ENCODE measurements around the gene TFAP2E. TPM values are rescaled to one million over a fixed set of nuclear protein-coding genes. Genes with fewer than 3 reads are reported as not detected.
A peak's percentile ranks its signal among the peaks of the same experiment; 100 is the strongest.
"Not testable (repeated sequence)": the region's sequence is repeated elsewhere in the genome, so short reads cannot be mapped to it uniquely, and the experiment has no call there.

TFAP2E gene
- total RNA-seq, 4 donors from 2014 or later = 0.97 to 3.6 TPM; not detected in 2

DNA sequence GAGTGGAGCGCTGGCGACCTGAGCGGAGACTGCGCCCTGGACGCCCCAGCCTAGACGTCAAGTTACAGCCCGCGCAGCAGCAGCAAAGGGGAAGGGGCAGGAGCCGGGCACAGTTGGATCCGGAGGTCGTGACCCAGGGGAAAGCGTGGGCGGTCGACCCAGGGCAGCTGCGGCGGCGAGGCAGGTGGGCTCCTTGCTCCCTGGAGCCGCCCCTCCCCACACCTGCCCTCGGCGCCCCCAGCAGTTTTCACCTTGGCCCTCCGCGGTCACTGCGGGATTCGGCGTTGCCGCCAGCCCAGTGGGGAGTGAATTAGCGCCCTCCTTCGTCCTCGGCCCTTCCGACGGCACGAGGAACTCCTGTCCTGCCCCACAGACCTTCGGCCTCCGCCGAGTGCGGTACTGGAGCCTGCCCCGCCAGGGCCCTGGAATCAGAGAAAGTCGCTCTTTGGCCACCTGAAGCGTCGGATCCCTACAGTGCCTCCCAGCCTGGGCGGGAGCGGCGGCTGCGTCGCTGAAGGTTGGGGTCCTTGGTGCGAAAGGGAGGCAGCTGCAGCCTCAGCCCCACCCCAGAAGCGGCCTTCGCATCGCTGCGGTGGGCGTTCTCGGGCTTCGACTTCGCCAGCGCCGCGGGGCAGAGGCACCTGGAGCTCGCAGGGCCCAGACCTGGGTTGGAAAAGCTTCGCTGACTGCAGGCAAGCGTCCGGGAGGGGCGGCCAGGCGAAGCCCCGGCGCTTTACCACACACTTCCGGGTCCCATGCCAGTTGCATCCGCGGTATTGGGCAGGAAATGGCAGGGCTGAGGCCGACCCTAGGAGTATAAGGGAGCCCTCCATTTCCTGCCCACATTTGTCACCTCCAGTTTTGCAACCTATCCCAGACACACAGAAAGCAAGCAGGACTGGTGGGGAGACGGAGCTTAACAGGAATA lies 4.2 kb downstream of the TFAP2E start:
- no peak for DNase-seq
- H3K27me3 ChIP-seq = no peaks in the 10 kb centered on the region
- H3K27ac ChIP-seq = no peak overlapping the region
- peaks cover 0 to 7% of the 10 kb centered on the region in 2 donors for H3K4me1 ChIP-seq
- TF ChIP-seq, protein P1, sequence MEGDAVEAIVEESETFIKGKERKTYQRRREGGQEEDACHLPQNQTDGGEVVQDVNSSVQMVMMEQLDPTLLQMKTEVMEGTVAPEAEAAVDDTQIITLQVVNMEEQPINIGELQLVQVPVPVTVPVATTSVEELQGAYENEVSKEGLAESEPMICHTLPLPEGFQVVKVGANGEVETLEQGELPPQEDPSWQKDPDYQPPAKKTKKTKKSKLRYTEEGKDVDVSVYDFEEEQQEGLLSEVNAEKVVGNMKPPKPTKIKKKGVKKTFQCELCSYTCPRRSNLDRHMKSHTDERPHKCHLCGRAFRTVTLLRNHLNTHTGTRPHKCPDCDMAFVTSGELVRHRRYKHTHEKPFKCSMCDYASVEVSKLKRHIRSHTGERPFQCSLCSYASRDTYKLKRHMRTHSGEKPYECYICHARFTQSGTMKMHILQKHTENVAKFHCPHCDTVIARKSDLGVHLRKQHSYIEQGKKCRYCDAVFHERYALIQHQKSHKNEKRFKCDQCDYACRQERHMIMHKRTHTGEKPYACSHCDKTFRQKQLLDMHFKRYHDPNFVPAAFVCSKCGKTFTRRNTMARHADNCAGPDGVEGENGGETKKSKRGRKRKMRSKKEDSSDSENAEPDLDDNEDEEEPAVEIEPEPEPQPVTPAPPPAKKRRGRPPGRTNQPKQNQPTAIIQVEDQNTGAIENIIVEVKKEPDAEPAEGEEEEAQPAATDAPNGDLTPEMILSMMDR (IDR thresholded peaks at IDR 0.05) = no peak
- TF ChIP-seq POLR2A (IDR thresholded peaks at IDR 0.05) = no peak
- no peaks in the 10 kb centered on the region for H3K9me3 ChIP-seq
- intact Hi-C loops (cut with DNase I; ENCODE audit: low total_unique reads) = no loop called here
- H3K4me3 ChIP-seq = peak overlapping the region; percentile 25
- H3K36me3 ChIP-seq = no peaks in the 10 kb centered on the region

- Histone ChIP-seq H3K4me1 (no peaks in the 10 kb centered on the region), H3K27ac (no peak overlapping the region), H3K9me3 (no peaks in the 10 kb centered on the region), H3K27me3 (no peaks in the 10 kb centered on the region), H3K36me3 (no peaks in the 10 kb centered on the region), H3K4me3 (no peak overlapping the region)
- no peak for DNase-seq
- intact Hi-C loops (cut with DNase I; ENCODE audit: low total_unique reads) = no loop called here
- TF ChIP-seq, protein P1 (IDR thresholded peaks at IDR 0.05) = no peak
Measured at GRCh38 chr1:35580949-35581388, 7.9 kb downstream of the TFAP2E start.

- H3K27me3 ChIP-seq; H3K9me3 ChIP-seq; intact Hi-C loops (cut with DNase I; ENCODE audit: low total_unique reads); H3K36me3 ChIP-seq; H3K27ac ChIP-seq; H3K4me3 ChIP-seq; DNase-seq; H3K4me1 ChIP-seq: not testable (repeated sequence)
Measured at GRCh38 chr1:35581621-35582020, 8.5 kb downstream of the TFAP2E start.

DNA sequence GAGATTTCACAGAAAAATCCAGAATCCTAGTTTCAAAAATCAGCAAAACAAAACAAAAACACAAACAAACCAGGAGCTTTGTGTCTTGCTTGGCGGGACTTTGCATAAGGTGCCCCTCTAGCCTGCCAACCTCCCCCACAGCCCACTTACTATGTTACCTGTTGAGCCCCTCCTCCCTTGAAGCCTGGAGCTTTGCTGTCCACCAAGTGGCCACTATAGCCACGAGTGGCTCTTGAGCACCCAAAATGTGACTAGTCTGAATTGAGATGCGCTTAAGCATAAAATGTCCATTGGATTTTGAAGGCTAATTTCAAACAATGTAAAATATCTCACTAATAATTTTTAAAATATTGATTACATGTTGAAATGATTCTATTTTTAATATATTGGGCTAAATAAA lies 12.2 kb downstream of the TFAP2E start:
- Histone ChIP-seq H3K27me3 (no peaks in the 10 kb centered on the region), H3K4me3 (no peak overlapping the region), H3K36me3 (no peaks in the 10 kb centered on the region), H3K9me3 (no peaks in the 10 kb centered on the region), H3K27ac (no peak overlapping the region), H3K4me1 (no peaks in the 10 kb centered on the region)
- intact Hi-C loops (cut with DNase I; ENCODE audit: low total_unique reads) = no loop called here
- TF ChIP-seq POLR2A (IDR thresholded peaks at IDR 0.05) = no peak
- TF ChIP-seq, protein P1 (IDR thresholded peaks at IDR 0.05) = no peak
- DNase-seq = no peak

GRCh38 chr1:35585805-35586204 lies 12.7 kb downstream of the TFAP2E start:
- H3K4me3 ChIP-seq; H3K27ac ChIP-seq; H3K9me3 ChIP-seq; H3K36me3 ChIP-seq; H3K4me1 ChIP-seq; H3K27me3 ChIP-seq; DNase-seq; intact Hi-C loops (cut with DNase I; ENCODE audit: low total_unique reads): not testable (repeated sequence)

- TF ChIP-seq, protein P1 (IDR thresholded peaks at IDR 0.05) = no peak
- no peak for TF ChIP-seq POLR2A (IDR thresholded peaks at IDR 0.05)
- no peaks in the 10 kb centered on the region for H3K9me3 ChIP-seq
- no peak for DNase-seq
- no peaks in the 10 kb centered on the region for H3K27me3 ChIP-seq
- no peak overlapping the region for H3K27ac ChIP-seq
- intact Hi-C loops (cut with DNase I; ENCODE audit: low total_unique reads) = no loop called here
- no peaks in the 10 kb centered on the region for H3K4me1 ChIP-seq
- H3K4me3 ChIP-seq = no peak overlapping the region
- H3K36me3 ChIP-seq = no peaks in the 10 kb centered on the region
Measured at GRCh38 chr1:35586808-35587207, 13.7 kb downstream of the TFAP2E start.

Measured in uterus (tissue), 4 donors.